HEK293 (cell line): ENCODE results near the gene PIP5KL1.

Source experiments
- CTCF ChIA-PET: fragments of 350-600 bp; formaldehyde crosslinking; extraction: SDS; loops from one replicate; lab custom pipeline; 2021; ENCODE audit warnings: antibody characterized with exemption; lab: Yijun Ruan, JAX
- POLR2A ChIA-PET: fragments of 300-600 bp; formaldehyde crosslinking; extraction: SDS; loops from one replicate; lab custom pipeline; 2020; ENCODE audit warnings: antibody characterized with exemption, inconsistent platforms; lab: Yijun Ruan, JAX
- H3K27ac ChIP-seq: fragments of 200-500 bp; sonication (Bioruptor generic); 2 replicates; pipeline ENCODE4 v1.5.1; 2014; ENCODE audit warnings: low read depth, low read length, control low read depth, inconsistent platforms; ENCODE audit errors: extremely low read depth
- H3K36me3 ChIP-seq, 2 experiments: fragments of 200-500 bp in 1 of 2; sonication (Bioruptor generic) in 1 of 2; 1 replicate in 1 of 2; 2 replicates in 1 of 2; pipeline ENCODE4 v1.5.1; 2014 to 2017; ENCODE audit warnings: inconsistent platforms in 2 of 2, low read length in 2 of 2; ENCODE audit not compliant: control insufficient read depth in 2 of 2, insufficient read depth in 1 of 2
- H3K4me1 ChIP-seq: fragments of 200-500 bp; sonication (Bioruptor generic); 2 replicates; pipeline ENCODE4 v1.5.1; 2014; ENCODE audit warnings: mild to moderate bottlenecking, low read length, inconsistent platforms; ENCODE audit not compliant: control insufficient read depth, insufficient read depth
- H3K4me3 ChIP-seq: 2 replicates; pipeline ENCODE4 v1.5.1; 2011; ENCODE audit warnings: low read depth, mild to moderate bottlenecking, control low read depth, low read length, moderate library complexity
- H3K9me3 ChIP-seq: fragments of 200-500 bp; sonication (Bioruptor generic); 2 replicates; pipeline ENCODE4 v1.5.1; 2014; ENCODE audit warnings: low read depth, low read length, inconsistent platforms; ENCODE audit not compliant: control insufficient read depth, insufficient read depth
- BCL11B ChIP-seq: fragments of 450-650 bp; formaldehyde crosslinking; IDR thresholded peaks from 2 replicates; pipeline ENCODE4 v1.5.1; 2016; ENCODE audit warnings: low read depth, missing biosample characterization, missing genetic modification characterization
- GLIS1 ChIP-seq: fragments of 450-650 bp; formaldehyde crosslinking; IDR thresholded peaks from 2 replicates; pipeline ENCODE4 v1.5.1; 2016; ENCODE audit warnings: missing biosample characterization, missing genetic modification characterization
- GLIS2 ChIP-seq: fragments of 450-650 bp; formaldehyde crosslinking; IDR thresholded peaks from 2 replicates; pipeline ENCODE4 v1.5.1; 2016; ENCODE audit warnings: missing biosample characterization, missing genetic modification characterization
- KLF1 ChIP-seq: fragments of 450-650 bp; formaldehyde crosslinking; IDR thresholded peaks from 2 replicates; pipeline ENCODE4 v1.5.1; 2016; ENCODE audit warnings: missing biosample characterization, missing genetic modification characterization
- KLF17 ChIP-seq: fragments of 450-650 bp; formaldehyde crosslinking; IDR thresholded peaks from 2 replicates; pipeline ENCODE4 v1.5.1; 2016; ENCODE audit warnings: missing biosample characterization, missing genetic modification characterization
- PRDM1 ChIP-seq: fragments of 450-650 bp; formaldehyde crosslinking; IDR thresholded peaks from 2 replicates; pipeline ENCODE4; 2016; ENCODE audit warnings: missing biosample characterization, missing genetic modification characterization
- PRDM2 ChIP-seq: fragments of 450-650 bp; formaldehyde crosslinking; IDR thresholded peaks from 2 replicates; pipeline ENCODE4 v1.5.1; 2016; ENCODE audit warnings: missing biosample characterization, missing genetic modification characterization, borderline replicate concordance
- REPIN1 ChIP-seq: fragments of 450-650 bp; formaldehyde crosslinking; IDR thresholded peaks from 2 replicates; pipeline ENCODE4 v1.5.1; 2017; ENCODE audit warnings: missing biosample characterization, missing genetic modification characterization, low read depth
- ZBTB8A ChIP-seq: fragments of 450-650 bp; formaldehyde crosslinking; IDR thresholded peaks from 2 replicates; pipeline ENCODE4 v1.5.1; 2016; ENCODE audit warnings: missing biosample characterization, missing genetic modification characterization
- ZFP69B ChIP-seq: fragments of 450-650 bp; formaldehyde crosslinking; IDR thresholded peaks from 2 replicates; pipeline ENCODE4 v1.5.1; 2016; ENCODE audit warnings: missing biosample characterization, missing genetic modification characterization
- ZNF133 ChIP-seq: fragments of 450-650 bp; formaldehyde crosslinking; IDR thresholded peaks from 2 replicates; pipeline ENCODE4 v1.5.1; 2016; ENCODE audit warnings: missing biosample characterization, missing genetic modification characterization
- ZNF146 ChIP-seq: fragments of 450-650 bp; formaldehyde crosslinking; IDR thresholded peaks from 2 replicates; pipeline ENCODE4 v1.5.1; 2016; ENCODE audit warnings: missing biosample characterization, missing genetic modification characterization
- ZNF18 ChIP-seq: fragments of 450-650 bp; formaldehyde crosslinking; IDR thresholded peaks from 2 replicates; pipeline ENCODE4 v1.5.1; 2016; ENCODE audit warnings: missing biosample characterization, missing genetic modification characterization
- ZNF248 ChIP-seq: fragments of 450-650 bp; formaldehyde crosslinking; IDR thresholded peaks from 2 replicates; pipeline ENCODE4 v1.5.1; 2017; ENCODE audit warnings: missing biosample characterization, missing genetic modification characterization
- ZNF335 ChIP-seq: fragments of 450-650 bp; formaldehyde crosslinking; conservative IDR thresholded peaks from 2 replicates; pipeline ENCODE4 v1.5.1; 2016; ENCODE audit warnings: missing biosample characterization, missing genetic modification characterization
- ZNF391 ChIP-seq: fragments of 450-650 bp; formaldehyde crosslinking; IDR thresholded peaks from 2 replicates; pipeline ENCODE4 v1.5.1; 2016; ENCODE audit warnings: low read depth, missing biosample characterization, missing genetic modification characterization, borderline replicate concordance
- ZNF837 ChIP-seq: fragments of 450-650 bp; formaldehyde crosslinking; IDR thresholded peaks from 2 replicates; pipeline ENCODE4 v1.5.1; 2016; ENCODE audit warnings: missing biosample characterization, missing genetic modification characterization

PIP5KL1 gene

GRCh38 chr9:127876026-127876763 lies 54.4 kb downstream of the PIP5KL1 start:
- TF ChIP-seq PRDM2 (tag by site-specific recombination) (no peak), KLF1 (tag by site-specific recombination) (peak; percentile 32)
- no peaks in the 10 kb centered on the region for H3K9me3 ChIP-seq
- POLR2A ChIA-PET = interaction anchor here (1.1 kb wide), 1 partner anchor 14 kb away, joined by 4 read pairs; no protein-coding TSS in a partner anchor
- no peak overlapping the region for H3K4me3 ChIP-seq
- peaks cover 0 to 24% of the 10 kb centered on the region in 2 experiments; a peak in 1 of 3 replicates for H3K36me3 ChIP-seq
- no peaks in the 10 kb centered on the region; the same call in 1 of the 2 replicates for H3K4me1 ChIP-seq
- no peak overlapping the region for H3K27ac ChIP-seq
- CTCF ChIA-PET = interaction anchor here (0.6 to 1.2 kb wide), 7 partner anchors 45 to 935 kb away, joined by 3 to 5 read pairs (median 4); no protein-coding TSS in a partner anchor

- no peaks in the 10 kb centered on the region for H3K9me3 ChIP-seq
- no peak overlapping the region for H3K4me3 ChIP-seq
- CTCF ChIA-PET = interaction anchor here (0.6 to 1.3 kb wide), 2 partner anchors 46 to 69 kb away, joined by 3 to 4 read pairs; no protein-coding TSS in a partner anchor
- TF ChIP-seq ZNF18 (tag by site-specific recombination) = no peak
- peak; percentile 75 for TF ChIP-seq GLIS2
- no peak for TF ChIP-seq ZNF837 (tag by site-specific recombination)
- TF ChIP-seq ZBTB8A (tag by site-specific recombination) = no peak
- TF ChIP-seq ZNF248 (tag by site-specific recombination) = no peak
- no peak for TF ChIP-seq REPIN1 (tag by site-specific recombination)
- TF ChIP-seq ZFP69B (tag by site-specific recombination) = no peak
- no peak for TF ChIP-seq PRDM1 (tag by site-specific recombination)
- peak; percentile 53 for TF ChIP-seq ZNF335 (tag by site-specific recombination)
- no peak for TF ChIP-seq KLF17
- TF ChIP-seq ZNF146 (tag by site-specific recombination) = no peak
- no peak for TF ChIP-seq ZNF391 (tag by site-specific recombination)
- TF ChIP-seq GLIS1 = peak; percentile 35
- no peak for TF ChIP-seq ZNF133
- no peak for TF ChIP-seq BCL11B
- TF ChIP-seq, all 188 proteins: peak for 3
- Histone ChIP-seq H3K36me3 (peaks cover 0 to 31% of the 10 kb centered on the region in 2 experiments; a peak in 2 of 3 replicates), H3K4me1 (no peaks in the 10 kb centered on the region; the same call in 1 of the 2 replicates), H3K27ac (no peak overlapping the region)
- POLR2A ChIA-PET = no interaction called here
These were observed 55.1 kb downstream of the PIP5KL1 start for GRCh38 chr9:127875306-127875966.
